Thyroid gland (tissue), 4 donors: ENCODE measurements around the gene GPR35.

Experiments used
- POLR2A ChIP-seq, 2 donors: fragments of 450-650 bp; IDR thresholded peaks; one replicate each; pipeline ENCODE4 v1.6.1; 2017; ENCODE audit warnings: antibody characterized with exemption in 2 of 2, mild to moderate bottlenecking in 2 of 2, moderate library complexity in 1 of 2
- TF ChIP-seq, protein P1 (sequence below), 6 experiments: fragments of 200-600 bp in 3 of 6; fragments of 450-650 bp in 3 of 6; sonication (generic) in 3 of 6; IDR thresholded peaks; one replicate each; pipeline ENCODE4 v1.5.1; 2016 to 2019; ENCODE audit warnings: antibody characterized with exemption in 6 of 6, mild to moderate bottlenecking in 2 of 6, inconsistent platforms in 1 of 6, moderate library complexity in 1 of 6

DNA sequence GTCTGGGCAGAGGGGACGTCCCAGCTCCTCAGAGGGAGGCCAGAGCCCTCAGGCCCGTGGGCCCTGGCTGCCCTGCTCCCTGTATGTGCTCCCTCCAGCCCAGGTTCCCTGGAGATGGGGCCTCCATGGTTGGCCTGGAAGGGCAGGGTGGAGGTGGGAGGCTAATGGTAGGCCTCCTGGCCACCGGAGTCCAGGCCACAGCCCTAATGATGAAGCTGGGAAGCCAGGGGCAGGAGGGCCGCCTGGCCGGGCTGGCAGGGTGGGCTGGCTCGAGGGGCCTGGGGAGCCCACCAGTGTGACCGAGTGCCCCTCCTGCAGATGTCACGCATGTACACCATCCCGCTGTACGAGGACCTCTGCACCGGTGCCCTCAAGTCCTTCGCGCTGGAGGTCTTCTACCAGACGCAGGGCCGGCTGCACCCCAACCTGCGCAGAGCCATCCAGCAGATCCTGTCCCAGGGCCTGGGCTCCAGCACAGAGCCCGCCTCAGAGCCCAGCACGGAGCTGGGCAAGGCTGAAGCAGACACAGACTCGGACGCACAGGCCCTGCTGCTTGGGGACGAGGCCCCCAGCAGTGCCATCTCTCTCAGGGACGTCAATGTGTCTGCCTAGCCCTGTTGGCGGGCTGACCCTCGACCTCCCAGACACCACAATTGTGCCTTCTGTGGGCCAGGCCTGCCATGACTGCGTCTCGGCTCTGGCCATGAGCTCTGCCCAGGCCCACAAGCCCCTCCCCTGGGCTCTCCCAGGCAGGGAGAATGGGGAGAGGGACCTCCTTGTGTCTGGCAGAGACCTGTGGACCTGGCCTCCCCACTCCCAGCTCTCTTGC, 47.8 kb upstream of the GPR35 start:
- TF ChIP-seq POLR2A (IDR thresholded peaks at IDR 0.05), result no peak
- TF ChIP-seq, protein P1, sequence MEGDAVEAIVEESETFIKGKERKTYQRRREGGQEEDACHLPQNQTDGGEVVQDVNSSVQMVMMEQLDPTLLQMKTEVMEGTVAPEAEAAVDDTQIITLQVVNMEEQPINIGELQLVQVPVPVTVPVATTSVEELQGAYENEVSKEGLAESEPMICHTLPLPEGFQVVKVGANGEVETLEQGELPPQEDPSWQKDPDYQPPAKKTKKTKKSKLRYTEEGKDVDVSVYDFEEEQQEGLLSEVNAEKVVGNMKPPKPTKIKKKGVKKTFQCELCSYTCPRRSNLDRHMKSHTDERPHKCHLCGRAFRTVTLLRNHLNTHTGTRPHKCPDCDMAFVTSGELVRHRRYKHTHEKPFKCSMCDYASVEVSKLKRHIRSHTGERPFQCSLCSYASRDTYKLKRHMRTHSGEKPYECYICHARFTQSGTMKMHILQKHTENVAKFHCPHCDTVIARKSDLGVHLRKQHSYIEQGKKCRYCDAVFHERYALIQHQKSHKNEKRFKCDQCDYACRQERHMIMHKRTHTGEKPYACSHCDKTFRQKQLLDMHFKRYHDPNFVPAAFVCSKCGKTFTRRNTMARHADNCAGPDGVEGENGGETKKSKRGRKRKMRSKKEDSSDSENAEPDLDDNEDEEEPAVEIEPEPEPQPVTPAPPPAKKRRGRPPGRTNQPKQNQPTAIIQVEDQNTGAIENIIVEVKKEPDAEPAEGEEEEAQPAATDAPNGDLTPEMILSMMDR (IDR thresholded peaks at IDR 0.05), result no peak
